G401.6 (cell line): ENCODE measurements around the gene PLCZ1.
"Not testable (repeated sequence)": the region's sequence is repeated elsewhere in the genome, so short reads cannot be mapped to it uniquely, and the experiment has no call there.

ENCODE experiments used
- FAIRE-seq: peaks from 2 replicates; lab custom pipeline; 2012; peaks lifted over from hg19 to GRCh38; lab: Jason Lieb, UNC

PLCZ1 gene

GRCh38 chr12:18703321-18703720 lies 34.5 kb downstream of the PLCZ1 start:
- FAIRE-seq, result no peak

GRCh38 chr12:18700271-18700670 lies 37.5 kb downstream of the PLCZ1 start:
- FAIRE-seq, result no peak

- no peak for FAIRE-seq
Observed at GRCh38 chr12:18696971-18697602, 40.7 kb downstream of the PLCZ1 start.

- FAIRE-seq, result not testable (repeated sequence)
Observed at GRCh38 chr12:18693986-18694385, 43.8 kb downstream of the PLCZ1 start.

GRCh38 chr12:18690653-18691052 lies 47.2 kb downstream of the PLCZ1 start:
- no peak for FAIRE-seq

- FAIRE-seq, result no peak
Observed at GRCh38 chr12:18689771-18690170, 48.0 kb downstream of the PLCZ1 start.

- no peak for FAIRE-seq
Observed at GRCh38 chr12:18684430-18684829, 53.4 kb downstream of the PLCZ1 start.

- no peak for FAIRE-seq
Observed at GRCh38 chr12:18683327-18684013, 54.3 kb downstream of the PLCZ1 start.

GRCh38 chr12:18681818-18682217 lies 56.0 kb downstream of the PLCZ1 start:
- FAIRE-seq, result no peak

- no peak for FAIRE-seq
Observed at GRCh38 chr12:18676996-18677588, 60.7 kb downstream of the PLCZ1 start.

GRCh38 chr12:18676141-18676540 lies 61.7 kb downstream of the PLCZ1 start:
- FAIRE-seq, result no peak

- FAIRE-seq, result no peak
Observed at GRCh38 chr12:18658829-18659228, 79.0 kb downstream of the PLCZ1 start.

- FAIRE-seq, result no peak
Observed at GRCh38 chr12:18658179-18658578, 79.6 kb downstream of the PLCZ1 start.

GRCh38 chr12:18655351-18655750 lies 82.5 kb downstream of the PLCZ1 start:
- no peak for FAIRE-seq

GRCh38 chr12:18653465-18653864 lies 84.3 kb downstream of the PLCZ1 start:
- no peak for FAIRE-seq

- no peak for FAIRE-seq
Observed at GRCh38 chr12:18652596-18652995, 85.2 kb downstream of the PLCZ1 start.

- FAIRE-seq, result no peak
Observed at GRCh38 chr12:18651525-18651924, 86.3 kb downstream of the PLCZ1 start.

- FAIRE-seq, result no peak
Observed at GRCh38 chr12:18646286-18646890, 91.4 kb downstream of the PLCZ1 start.

- no peak for FAIRE-seq
Observed at GRCh38 chr12:18644564-18644963, 93.2 kb downstream of the PLCZ1 start.

GRCh38 chr12:18643681-18644080 lies 94.1 kb downstream of the PLCZ1 start:
- no peak for FAIRE-seq

- FAIRE-seq, result no peak
Observed at GRCh38 chr12:18640321-18640955, 97.4 kb downstream of the PLCZ1 start.

- no peak for FAIRE-seq
Observed at GRCh38 chr12:18634382-18634781, 103.4 kb downstream of the PLCZ1 start.
